AG04449 (cell line): ENCODE results near the gene BANP.
A peak's percentile ranks its signal among the peaks of the same experiment; 100 is the strongest.
"Not testable (repeated sequence)": the region's sequence is repeated elsewhere in the genome, so short reads cannot be mapped to it uniquely, and the experiment has no call there.

ENCODE experiments used
- CTCF ChIA-PET: fragments of 350-600 bp; formaldehyde crosslinking; extraction: SDS; loops from one replicate; lab custom pipeline; 2021; ENCODE audit warnings: antibody characterized with exemption; lab: Yijun Ruan, JAX
- POLR2A ChIA-PET: fragments of 400-600, 350-600 bp; formaldehyde crosslinking; extraction: SDS; loops from one replicate; lab custom pipeline; 2020; ENCODE audit warnings: antibody characterized with exemption, inconsistent platforms; lab: Yijun Ruan, JAX
- DNase-seq: peaks from one replicate; pipeline ENCODE4 v3.0.0-alpha.2; 2010; ENCODE audit warnings: low read depth, low spot score
- H3K4me3 ChIP-seq: 2 replicates; pipeline ENCODE4 v1.5.1; 2011; ENCODE audit warnings: low read depth, mild to moderate bottlenecking, control low read depth, low read length
- TF ChIP-seq, protein P1 (sequence below): IDR thresholded peaks from one replicate; pipeline ENCODE4 v1.5.1; 2011; ENCODE audit warnings: mild to moderate bottlenecking, moderate library complexity, low read length, control low read depth, inconsistent platforms; ENCODE audit not compliant: insufficient read depth; ENCODE audit errors: missing control alignments

BANP gene

DNA sequence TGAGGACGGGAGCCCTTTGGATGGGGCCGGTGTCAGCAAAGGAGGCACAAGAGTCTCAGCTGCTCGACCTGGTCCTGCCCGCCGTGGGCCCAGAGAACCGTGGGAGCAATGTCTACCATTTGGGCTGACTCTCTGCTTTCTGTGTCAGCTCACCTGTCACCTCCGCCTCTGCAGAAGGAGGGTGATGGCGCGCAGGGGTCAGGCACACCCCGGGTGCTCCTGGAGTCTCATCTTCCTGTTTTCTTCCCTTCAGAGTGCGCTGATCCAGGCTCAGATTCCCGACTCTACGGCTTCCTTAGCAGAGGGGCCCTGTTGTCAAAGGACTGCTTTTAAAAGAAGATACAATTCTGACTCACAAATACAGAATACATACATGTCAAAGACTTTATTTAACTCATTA, 167.1 kb downstream of the BANP start:
- POLR2A ChIA-PET, result no interaction called here
- TF ChIP-seq, protein P1, sequence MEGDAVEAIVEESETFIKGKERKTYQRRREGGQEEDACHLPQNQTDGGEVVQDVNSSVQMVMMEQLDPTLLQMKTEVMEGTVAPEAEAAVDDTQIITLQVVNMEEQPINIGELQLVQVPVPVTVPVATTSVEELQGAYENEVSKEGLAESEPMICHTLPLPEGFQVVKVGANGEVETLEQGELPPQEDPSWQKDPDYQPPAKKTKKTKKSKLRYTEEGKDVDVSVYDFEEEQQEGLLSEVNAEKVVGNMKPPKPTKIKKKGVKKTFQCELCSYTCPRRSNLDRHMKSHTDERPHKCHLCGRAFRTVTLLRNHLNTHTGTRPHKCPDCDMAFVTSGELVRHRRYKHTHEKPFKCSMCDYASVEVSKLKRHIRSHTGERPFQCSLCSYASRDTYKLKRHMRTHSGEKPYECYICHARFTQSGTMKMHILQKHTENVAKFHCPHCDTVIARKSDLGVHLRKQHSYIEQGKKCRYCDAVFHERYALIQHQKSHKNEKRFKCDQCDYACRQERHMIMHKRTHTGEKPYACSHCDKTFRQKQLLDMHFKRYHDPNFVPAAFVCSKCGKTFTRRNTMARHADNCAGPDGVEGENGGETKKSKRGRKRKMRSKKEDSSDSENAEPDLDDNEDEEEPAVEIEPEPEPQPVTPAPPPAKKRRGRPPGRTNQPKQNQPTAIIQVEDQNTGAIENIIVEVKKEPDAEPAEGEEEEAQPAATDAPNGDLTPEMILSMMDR, result no peak
- DNase-seq, result no peak
- CTCF ChIA-PET, result no interaction called here
- no peak overlapping the region for H3K4me3 ChIP-seq

DNA sequence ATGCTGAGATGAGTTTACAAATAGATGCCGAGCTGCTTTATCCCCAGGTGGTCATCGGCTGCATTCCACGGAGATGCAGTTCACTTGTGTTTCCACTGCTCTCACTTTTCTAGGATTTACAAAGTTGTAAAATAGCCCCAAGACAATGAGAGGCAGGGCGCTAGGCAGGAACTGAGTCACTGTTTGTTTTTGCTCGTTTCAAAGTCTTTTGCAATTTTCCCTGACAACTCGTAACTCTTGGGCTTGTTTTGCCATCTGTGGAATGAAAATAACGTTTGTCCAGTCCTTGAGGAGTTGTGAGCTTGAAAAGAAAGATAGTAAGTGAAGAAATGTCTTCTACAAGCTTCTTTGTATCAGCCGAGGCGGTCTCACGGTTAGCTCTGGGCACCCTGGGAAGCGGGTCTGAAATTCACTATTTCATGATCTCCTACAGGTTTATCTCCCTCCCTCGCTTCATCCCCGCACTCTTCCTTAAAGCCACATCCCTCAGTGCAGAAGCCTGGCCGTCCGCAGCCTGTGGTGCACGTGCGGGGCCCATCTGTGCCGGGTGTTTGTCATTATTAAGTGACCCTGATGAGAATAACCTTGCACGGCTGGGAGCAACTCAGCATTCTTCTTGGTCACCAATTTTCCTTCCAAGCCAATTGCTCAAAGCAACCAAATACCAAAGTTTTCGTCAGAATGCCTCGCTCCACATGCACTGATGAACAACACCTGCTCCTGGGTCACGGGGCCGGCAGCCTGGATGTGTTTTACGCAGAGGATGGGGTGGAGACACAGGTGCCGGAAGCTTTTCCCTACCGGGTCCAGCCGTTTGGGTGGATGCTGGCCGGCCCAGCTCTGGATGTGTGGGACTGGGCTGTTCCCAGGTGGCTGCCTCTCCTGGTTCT, 167.9 kb downstream of the BANP start:
- POLR2A ChIA-PET, H3K4me3 ChIP-seq, CTCF ChIA-PET: not testable (repeated sequence)
- DNase-seq, result peak; percentile 53

DNA sequence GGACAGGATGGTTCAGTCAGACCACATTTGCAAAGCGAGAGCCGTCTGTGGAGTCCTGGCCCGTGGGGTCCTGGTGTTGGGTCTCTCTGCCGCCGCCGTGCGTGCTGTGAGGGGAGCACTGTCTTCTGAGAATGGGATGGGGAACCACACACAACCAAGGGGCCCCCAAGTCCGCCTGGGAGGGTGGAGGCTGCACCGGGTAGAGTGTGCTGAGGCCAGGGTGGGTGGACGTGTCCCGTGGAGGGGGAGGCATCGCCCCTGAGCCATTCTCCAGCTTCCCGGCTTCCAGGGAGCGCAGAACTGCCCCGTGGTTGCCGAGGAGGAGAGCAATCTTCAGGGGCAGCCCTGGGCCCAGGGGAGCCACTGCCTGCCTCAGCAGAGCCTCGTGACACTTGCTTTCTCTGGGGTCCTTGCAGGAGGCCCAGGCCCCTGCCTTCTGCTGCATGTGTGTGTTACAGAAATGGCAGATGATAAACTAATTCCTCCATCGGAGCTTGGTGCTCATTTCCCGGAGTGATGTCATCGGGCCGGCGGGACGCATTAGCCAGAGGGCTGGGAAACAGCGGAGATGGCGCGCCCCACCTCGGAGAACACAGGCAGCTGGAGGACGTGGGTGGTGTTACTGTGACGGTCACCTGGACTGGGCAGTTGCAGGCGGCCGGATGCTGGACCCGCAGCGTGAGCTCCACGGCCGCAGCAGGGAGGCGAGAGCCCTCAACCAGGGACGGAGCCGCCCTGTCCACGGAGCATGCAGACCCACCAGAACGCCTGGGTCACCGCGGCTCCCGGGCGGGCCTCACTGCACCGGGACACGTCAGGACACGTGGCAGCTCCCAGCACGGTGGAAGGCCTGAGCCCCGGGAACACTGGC, 168.9 kb downstream of the BANP start:
- H3K4me3 ChIP-seq, POLR2A ChIA-PET, CTCF ChIA-PET, DNase-seq: not testable (repeated sequence)

DNA sequence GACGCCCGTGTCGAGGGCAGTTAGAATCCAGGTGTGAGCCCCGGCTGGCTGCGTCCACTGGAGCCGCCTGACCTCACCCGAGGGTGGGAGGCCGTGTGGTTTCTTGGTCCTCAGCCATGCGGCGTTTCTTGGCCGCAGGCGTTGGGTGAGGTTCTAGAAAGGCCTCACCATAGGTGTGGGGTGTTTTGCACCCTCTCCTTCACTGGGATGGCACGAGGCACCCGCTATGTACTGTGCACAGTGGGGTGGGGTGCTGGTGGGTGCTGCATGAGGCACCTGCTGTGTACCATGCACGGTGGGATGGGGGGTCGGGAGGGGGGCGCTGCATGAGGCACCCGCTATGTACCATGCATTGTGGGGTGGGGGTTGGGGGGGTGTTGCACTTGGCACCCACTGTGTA, 169.6 kb downstream of the BANP start:
- no peak overlapping the region for H3K4me3 ChIP-seq
- DNase-seq, result no peak
- TF ChIP-seq, protein P1, result no peak
- ChIA-PET POLR2A (no interaction called here), CTCF (no interaction called here)

DNA sequence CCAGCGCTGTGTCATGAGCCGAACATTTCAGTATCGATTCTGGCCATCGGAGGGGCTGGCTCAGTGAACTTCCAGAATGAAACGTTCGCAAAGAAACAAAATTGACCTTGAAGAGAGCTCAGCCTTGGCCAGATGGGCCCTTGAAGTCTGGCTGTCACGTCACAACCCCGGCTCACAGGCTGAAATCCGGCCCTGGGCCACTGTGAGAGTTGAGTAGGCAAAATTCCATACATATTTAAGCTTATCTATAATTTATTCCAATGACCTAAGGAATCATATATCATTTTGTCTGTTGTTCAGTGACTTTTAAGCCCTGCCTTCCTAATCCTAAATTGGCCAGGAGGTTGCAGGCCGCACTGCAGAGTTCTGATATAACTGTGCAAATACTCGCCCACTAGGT, 170.2 kb downstream of the BANP start:
- CTCF ChIA-PET, DNase-seq, POLR2A ChIA-PET: not testable (repeated sequence)

DNA sequence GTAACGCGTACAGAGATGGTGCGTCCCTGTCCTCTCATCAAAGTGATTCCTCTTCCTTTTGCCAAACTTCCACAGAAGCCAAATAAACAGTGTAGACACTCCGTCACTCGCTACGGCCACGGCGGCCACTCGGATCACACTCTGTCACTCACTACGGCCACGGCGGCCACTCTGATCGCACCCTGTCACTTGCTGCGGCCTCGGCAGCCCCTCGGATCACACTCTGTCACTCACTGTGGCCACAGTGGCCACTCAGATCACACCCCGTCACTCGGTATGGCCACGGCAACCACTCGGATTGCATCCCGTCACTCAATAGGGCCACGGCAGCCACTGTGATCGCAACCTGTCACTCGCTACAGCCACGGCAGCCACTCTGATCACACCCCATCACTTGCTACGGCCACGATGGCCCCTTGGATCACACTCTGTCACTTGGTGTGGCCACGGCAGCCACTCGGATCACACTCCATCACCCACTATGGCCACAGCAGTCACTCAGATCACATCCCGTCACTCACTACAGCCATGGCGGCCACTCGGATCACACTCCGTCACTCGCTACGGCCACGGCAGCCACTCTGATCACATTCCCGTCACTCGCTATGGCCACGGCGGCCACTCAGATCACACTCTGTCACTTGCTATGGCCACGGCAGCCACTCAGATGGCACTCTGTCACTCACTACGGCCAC, 170.8 kb downstream of the BANP start:
- ChIA-PET CTCF (no interaction called here), POLR2A (no interaction called here)
- no peak for DNase-seq
- TF ChIP-seq, protein P1, result no peak
- H3K4me3 ChIP-seq, result no peak overlapping the region

More for the DNA sequence above, 170.2 kb downstream of the BANP start:
- not testable (repeated sequence) for H3K4me3 ChIP-seq
